Transverse colon (tissue), 4 donors: Measurements from ENCODE around the gene U2AF2.

Experiments
- CTCF ChIP-seq, 5 experiments: fragments of 200-600 bp in 3 of 5; fragments of 450-650 bp in 2 of 5; sonication (generic) in 3 of 5; IDR thresholded peaks; 1 replicate in 2 of 5; 2 replicates in 3 of 5; pipeline ENCODE4 v1.5.1; 2016 to 2017; ENCODE audit warnings: antibody characterized with exemption in 5 of 5, inconsistent platforms in 3 of 5, mild to moderate bottlenecking in 2 of 5, moderate library complexity in 1 of 5
- POLR2A ChIP-seq: fragments of 450-650 bp; IDR thresholded peaks from one replicate; pipeline ENCODE4 v1.6.1; 2016; ENCODE audit warnings: antibody characterized with exemption, mild to moderate bottlenecking, moderate library complexity
- POLR2AphosphoS5 ChIP-seq, 3 donors: sonication (generic); formaldehyde crosslinking; IDR thresholded peaks; one replicate each; pipeline ENCODE4 v1.6.1; 2016; ENCODE audit warnings: antibody characterized with exemption in 3 of 3

- TF ChIP-seq CTCF (IDR thresholded peaks at IDR 0.05) (no peak), POLR2A (no peak), POLR2AphosphoS5 (IDR thresholded peaks at IDR 0.05) (no peak)
These were observed 12.2 kb downstream of the U2AF2 start for GRCh38 chr19:55667006-55667381.
